Cerebellar nuclear complex (tissue), 1 donor: ENCODE data around the gene BMP2.

Experiments
- DNase-seq, 2 experiments: peaks; one replicate each; lab custom pipeline; 2025; lab: John Stamatoyannopoulos, UW

Gene BMP2

DNA sequence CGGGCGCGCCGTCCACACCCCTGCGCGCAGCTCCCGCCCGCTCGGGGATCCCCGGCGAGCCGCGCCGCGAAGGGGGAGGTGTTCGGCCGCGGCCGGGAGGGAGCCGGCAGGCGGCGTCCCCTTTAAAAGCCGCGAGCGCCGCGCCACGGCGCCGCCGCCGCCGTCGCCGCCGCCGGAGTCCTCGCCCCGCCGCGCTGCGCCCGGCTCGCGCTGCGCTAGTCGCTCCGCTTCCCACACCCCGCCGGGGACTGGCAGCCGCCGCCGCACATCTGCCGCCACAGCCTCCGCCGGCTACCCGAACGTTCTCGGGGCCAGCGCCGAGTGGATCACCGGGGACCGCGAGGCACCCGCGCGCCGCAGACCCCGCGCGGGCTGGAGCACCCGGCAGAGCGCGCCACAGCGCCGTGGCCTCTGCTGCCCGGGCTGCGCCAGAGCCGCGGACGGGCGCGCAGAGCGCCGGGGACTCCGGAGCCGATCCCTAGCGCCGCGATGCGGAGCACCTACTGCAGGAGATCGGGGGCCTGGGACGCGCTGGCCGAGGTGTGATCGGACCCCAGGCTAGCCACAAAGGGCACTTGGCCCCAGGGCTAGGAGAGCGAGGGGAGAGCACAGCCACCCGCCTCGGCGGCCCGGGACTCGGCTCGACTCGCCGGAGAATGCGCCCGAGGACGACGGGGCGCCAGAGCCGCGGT lies at the start of gene BMP2:
Gene BMP2 (plus strand): TSS at position 151 of the 692 bp plus-strand sequence. CDS start 2,441 bp downstream, outside the sequence.
- DNase-seq, result no peak

DNA sequence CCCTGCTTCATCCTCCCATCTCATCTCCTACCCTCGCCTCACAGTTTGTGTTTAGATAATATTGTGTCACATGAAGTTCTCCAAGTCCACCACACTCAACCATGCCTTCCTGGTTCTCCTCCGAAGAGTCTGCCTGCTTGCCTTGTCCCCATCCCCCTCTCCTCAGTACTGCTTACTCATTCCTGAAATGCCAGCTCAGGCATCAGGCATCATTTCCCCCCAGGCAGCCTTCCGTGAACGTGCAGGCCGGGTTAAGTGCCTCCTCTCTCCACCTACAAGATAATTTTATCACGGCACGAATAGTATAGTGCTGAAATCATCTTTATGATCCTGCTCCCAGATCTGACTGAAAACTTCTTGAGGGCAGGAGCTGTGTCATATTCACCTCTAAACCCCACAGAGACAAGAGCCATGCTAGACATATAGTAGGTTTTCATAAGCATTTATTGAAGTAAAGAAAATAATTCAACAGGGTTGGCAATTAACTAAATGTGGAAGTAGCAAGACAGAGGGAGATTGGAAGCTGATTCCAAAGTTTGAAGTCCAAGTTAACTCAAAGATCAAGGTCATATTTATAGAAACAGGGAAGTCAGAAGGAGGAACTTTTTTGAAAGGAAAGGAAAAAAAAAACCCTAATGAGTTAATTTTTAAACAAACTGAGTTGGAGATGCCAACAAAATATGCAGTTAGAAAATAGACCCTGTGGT lies 48.7 kb upstream of the BMP2 start:
- DNase-seq, result no peak

DNA sequence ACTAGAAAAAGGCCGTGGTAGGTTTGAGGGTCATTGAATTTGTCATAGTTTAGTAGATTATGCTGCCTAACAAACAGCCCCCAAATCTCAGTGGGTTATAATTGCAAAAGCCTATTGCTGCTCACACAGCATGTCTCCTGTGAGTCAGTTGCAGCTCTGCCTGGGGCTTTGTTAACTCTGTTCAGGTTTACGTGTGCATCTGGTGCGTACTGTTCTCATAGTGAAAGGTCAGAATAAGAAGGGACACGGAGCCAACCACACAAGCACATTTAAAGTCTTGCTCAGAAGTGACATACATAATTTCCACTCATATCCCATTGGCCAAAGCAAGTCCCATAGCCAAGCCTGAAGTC lies 48.1 kb upstream of the BMP2 start:
- no peak for DNase-seq

DNA sequence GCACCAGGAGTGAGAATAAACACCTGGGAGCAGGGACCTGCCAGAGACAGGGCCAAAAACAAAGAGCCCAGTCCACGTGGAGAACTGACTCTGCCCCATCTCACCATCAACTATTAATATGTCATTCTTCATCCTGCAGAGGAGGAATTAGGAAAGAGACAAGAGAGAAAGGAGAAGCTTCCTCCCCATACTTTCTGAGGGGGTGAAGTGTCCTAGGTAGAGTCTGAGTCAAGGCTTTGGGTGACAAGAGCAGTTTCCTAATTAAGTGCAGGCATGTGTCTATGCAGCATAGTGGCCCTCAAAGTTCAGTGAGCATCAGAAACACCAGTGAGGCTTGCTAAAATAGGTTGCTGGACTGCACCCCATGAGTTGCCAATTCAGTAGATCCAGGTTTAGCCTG lies 40.7 kb upstream of the BMP2 start:
- DNase-seq, result no peak

DNA sequence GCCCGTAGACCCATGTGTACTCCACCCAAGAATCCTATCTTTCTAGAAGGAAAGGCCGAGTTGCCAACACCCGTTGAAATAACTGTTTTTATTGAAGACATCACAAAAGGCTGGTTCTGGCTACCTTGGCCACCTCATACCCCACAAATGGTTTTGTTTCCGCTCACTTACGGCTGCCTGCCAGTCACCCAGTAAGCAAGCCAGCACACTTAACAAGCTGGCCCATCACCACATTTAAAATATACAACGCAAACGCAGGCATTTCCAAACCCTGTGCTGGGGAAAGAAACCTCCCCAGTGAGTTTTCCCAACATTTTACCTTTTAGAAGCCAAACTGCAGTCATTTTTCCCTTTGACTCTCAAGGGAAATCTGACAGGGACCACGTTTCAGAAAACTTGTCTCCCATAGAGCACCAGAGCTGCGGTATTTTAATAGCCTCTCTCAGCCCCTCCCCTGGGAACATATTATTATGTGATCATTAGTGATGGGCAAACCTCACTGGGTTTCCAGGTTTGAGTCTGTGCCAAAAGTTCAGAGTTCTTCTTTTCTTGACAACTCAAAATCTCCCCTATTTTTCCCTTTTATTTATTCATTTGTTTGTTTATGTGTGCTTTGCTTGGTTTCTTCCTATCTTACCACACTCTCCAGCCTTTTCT lies 36.7 kb upstream of the BMP2 start:
- no peak for DNase-seq

DNA sequence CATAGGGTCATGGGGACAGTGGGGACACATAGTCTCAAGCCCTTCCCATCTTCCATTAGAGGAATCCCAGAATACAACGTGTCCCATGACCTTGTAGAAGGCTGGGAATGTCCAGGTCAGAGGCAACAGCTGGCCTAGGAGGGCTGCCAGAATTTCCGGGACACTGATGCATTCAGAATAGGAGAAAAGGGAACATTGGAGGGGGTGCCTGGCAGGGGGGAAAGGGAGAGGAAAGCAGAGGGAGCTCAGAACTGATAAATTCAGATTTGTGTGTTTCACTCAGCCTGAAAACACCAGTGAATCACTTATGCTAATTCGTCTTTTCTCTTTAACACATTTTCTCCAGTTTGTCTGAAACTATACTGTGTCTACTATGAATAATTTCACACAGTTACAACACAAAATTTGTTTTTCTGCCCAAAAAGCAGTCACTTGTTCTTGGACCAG lies 35.5 kb upstream of the BMP2 start:
- DNase-seq, result no peak

DNA sequence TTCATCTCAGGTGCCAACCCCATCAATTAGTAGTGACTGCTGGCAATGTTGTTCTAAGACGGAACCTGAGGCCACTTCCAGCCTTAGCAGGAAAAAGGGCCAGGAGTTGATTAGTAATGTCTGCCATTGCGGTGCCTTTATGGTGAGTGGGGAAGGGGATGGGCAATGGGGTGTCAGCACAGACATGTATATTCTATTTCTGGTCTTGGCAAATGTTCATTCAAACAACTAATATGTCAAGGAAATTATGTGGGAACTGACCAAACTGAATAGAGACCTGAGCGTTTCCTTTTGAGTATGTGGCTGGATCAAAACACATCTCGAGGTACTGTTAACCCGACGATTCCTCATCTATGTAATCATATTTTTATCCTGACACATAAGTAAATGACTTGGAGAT lies 34.6 kb upstream of the BMP2 start:
- no peak for DNase-seq

DNA sequence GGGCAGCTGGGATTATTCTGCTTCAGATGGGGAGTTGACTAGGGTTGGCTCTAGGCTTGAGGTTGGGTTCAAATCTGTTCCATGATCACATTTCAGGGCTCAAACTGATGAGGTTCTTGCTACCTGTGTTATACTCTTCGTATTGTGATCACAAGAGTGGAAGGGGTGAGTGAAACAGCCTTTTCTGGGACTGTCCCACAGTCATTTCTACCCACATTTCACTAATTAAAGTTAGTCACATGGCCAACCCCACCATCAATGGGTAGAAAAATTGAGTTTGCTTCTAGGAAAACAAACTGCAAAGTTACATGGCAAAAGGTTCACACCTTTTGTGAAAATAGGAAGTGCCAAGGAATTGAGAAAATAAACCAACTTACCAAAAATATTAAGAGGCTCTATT lies 33.5 kb upstream of the BMP2 start:
- no peak for DNase-seq

DNA sequence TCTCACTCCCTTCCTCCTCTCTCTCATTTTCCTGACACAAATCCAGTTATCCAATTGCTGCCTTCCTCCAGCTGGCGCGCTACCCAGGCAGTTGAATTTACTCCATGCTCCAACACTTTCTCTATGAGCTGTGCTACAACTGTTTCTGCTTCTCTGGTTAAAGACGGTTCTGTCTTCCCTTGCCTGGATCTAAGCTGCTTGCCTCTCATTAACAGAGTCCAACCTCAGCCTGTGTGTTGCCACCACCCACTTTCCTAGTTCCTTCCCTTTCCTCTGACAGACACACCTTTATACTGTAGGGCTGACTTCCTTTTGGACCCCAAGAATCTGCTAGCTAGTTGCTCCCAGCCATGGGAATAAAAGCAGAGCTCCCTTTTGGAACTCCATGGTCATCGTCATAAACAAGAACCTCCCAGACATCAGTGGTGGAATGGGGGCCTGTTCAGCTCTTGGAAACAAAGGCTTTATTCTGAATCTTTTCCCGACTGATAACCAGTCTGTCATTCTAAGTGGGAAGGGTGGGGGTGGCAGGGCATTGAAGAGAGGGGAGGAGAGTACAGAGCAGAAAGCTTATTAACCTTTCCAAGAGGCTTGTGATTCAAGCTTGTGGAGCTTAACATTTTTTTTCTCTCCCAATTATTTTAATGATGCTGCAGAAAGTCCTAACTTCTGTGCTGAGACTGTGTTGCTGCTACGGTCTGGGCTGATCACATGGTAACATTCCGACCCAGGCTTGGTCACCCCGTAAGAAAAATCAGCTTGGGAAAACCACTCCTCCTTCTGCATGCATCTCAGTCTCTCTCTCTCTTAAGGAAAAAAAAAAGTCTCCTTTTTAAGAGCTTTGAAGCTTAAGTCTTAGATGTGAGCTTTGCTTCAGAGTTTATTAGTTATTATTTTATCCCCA lies 31.3 kb upstream of the BMP2 start:
- no peak for DNase-seq

DNA sequence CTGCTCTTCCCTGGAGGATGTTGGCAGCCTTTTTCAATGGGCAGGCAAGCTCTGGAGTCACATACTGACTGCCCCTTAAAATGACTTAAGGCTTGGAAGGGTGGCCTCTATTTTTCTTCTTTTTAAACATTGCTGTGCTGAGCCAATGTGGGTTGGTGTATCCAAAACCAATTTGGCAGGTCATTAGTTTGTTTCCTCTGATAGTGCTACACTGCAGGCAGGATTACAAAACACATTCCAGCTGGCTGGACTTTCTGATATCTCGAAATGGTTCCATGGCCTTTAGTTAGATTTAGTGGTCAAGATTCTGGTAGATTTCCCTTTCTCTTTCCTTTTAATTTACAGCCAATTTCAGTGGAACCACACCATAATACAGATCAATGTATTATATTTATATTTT lies 28.1 kb upstream of the BMP2 start:
- DNase-seq, result no peak

DNA sequence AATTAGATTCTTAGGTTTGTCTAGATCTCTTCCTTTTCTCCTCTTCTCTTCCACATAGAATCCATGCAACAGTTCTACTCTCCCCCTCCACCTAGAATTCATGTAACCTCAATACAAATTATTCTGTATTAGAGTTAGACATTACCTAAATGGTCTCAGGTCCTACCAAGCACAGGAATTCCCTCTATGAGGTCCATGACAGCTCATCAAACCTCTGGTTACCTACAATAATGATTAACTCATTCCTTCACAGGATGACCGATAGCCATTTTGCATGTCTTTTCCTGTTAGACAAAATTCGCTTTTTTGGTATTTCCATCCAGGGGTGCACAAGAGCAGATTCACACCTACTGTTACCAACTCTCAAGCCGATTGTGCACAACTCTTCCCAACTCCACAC lies 27.4 kb upstream of the BMP2 start:
- DNase-seq, result no peak

DNA sequence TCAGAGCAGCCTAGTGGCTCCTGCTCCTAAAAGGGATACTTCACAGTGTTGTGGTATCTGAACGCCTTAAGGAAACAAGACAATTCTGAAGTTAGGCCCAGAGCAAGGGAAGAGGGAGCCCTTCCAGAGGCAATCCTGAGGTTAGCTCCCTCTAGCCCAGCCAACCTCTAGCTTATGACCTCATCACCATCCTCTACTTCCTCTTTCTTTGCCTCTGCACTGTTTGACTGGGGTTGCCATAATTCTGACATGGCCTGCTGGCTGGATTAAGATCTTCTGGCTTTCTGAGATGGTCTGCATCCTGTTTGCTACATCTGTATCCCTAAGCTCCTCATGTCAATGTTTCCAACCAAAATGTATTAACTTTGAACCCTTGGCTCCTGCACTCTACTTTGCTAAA lies 23.3 kb upstream of the BMP2 start:
- DNase-seq, result no peak

DNA sequence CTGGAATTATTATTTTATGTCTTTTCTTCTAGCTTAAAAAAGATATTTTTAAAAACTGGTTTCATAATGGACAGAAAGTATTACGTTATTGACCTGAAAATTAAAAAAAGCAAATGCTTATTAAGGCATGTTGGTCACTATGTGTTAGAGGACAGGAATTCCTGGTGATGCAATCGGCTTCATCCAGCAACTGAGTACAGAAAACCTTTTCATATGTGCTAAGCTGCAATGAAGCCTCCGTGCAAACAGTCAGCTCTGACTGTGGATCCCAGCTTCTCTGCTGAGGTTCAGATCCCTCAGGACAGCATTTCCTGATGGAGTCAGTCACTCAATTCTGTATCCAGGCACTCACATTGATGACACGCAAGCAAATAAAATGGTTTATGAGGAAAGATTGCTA lies 22.7 kb upstream of the BMP2 start:
- DNase-seq, result no peak

DNA sequence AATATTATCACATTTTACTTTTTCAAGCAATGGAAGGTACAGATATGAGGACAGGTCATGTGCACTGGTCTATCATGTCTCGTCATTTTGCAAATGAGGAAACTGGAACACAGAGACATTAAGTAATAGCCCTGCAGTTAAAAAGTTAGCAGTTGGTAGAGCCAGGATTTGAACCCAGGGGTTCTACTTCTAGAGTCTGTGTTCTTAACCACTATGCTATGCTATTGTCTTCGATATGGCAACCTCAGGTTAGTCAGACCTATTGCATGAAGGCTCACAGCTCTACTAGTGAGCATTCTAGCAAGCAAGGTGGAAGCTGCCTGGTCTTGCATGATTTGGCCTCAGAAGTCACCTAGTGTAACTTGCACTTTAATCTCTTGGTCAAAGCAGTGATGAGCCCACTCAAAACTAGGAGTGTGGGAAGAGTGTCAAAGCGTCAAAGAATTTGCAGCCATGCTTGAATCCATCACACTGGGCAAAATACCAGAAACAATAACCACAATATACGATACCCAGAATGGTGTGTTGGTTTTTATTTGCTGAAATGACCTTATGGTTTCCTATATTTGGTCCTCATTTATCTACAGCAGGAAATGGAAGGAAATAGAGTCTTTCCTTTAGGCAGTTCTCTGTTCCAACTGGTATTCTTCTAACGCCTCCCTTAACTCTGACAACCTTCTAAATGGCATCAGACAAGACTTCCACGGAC lies 20.4 kb upstream of the BMP2 start:
- DNase-seq, result no peak

DNA sequence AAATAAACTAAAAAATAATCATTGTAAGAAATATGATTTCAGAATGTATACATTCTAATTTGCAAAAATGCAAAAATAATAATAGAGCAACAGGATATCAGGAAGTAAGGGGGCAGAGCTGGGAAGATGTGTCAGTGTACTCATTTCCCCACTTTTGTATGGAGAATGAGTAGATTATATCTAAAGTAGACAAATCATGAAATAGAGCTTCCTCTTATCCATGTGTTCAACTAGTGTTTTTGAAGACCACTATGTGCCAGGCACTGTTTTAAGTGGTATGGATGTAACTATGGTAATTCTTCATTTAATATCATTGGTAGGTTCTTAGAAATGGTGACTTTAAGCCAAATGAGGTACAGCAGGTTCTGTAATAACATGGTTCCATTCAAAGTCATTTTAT lies 17.0 kb upstream of the BMP2 start:
- no peak for DNase-seq

DNA sequence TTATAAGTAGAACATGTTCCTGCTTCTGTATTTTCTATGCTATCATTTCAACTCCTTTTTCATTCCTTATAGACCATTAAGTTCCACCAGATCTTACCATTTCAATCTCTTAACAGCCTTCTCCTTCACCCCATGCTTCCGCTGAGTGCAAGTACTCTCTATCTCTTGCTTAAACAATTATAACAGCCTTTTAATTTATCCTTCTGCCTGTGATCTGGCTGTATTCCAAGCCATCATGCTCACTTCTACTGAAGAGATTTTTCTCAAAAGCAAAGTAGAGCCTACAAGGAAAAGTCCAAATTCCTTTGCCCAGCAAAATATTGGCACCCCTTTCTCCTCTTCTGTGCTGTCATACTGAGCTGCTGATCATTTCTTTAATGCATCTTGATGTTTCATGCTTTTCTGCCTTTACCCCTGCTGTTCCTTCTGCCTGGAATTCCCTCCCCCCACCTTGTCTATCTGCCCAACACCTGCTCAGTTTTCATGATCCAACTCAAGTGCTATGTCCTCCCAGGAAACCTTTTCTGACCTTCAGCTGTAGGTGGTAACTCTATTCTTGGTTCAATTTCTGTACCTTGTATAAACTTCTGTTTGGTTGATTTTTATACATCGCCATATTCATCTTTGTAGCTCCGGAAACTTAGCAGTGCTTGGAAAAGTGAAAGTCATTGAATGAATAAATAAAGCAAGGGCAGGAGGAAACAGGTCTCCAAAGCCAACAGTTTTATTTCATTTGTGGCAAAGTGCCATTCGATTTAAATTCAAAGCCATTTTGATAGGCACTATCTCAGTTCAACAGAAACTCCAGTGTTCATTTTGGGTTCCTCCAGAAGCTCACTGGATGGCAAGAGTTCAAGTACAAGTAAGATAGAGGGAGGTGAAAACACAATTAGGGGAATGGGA lies 10.5 kb upstream of the BMP2 start:
- no peak for DNase-seq

DNA sequence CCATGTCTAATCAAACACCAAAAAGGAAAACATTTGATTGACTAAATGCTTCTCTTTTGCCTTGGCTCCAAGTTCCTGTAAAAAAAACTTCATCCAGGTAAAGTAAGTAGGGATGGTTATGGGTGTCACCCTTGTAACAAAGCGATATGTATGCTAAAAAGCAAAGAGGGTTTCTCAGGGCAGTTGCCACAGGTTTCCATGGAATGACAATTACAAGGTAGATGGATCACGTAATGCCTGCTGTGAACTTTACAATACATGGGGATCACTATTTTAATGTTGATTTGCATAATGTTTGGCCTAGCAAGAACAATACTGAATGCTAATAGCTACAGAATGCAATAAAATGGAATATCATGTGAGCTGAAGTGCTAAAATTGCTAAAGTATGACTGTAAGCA lies 2.9 kb upstream of the BMP2 start:
- no peak for DNase-seq

DNA sequence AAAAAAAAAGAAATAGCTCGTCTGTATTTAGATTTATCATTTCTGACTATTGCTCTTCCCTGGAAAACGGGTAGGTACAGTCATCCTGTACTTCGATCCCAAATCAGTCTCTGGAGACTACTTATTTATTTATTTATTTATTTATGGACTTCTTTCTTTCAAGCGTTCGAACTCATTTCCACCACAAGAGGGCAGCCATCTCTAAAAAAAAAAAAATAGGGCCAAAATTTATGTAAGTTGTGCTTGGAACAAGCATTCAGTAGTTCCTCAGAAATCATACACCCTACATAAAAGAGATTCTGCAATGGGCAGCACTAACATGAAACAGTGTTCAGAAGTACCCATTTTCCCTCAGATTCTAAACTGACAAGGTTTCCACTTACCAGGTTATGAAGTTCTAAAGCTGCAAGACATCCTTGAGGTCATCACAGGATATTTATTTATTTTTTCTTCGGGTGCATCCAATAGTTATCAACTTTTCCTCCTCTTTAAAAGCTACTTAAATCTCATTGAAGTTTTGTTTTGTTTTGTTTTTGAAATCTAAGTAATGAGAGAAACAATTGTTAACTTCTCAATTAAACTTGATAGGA lies 1.9 kb upstream of the BMP2 start:
- DNase-seq, result no peak

DNA sequence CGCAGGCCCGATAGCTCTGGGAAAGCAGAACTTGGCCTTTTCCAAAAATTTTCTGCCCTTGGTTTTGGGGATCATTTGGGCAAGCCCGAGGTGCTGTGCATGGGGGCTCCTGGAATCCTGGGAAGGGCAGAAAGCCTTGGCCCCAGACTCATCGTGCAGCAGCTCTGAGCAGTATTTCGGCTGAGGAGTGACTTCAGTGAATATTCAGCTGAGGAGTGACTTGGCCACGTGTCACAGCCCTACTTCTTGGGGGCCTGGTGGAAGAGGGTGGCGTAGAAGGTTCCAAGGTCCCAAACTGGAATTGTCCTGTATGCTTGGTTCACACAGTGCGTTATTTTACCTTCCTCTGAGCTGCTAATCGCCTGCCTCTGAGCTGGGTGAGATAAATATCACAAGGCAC lies 1.1 kb upstream of the BMP2 start:
- DNase-seq, result no peak

DNA sequence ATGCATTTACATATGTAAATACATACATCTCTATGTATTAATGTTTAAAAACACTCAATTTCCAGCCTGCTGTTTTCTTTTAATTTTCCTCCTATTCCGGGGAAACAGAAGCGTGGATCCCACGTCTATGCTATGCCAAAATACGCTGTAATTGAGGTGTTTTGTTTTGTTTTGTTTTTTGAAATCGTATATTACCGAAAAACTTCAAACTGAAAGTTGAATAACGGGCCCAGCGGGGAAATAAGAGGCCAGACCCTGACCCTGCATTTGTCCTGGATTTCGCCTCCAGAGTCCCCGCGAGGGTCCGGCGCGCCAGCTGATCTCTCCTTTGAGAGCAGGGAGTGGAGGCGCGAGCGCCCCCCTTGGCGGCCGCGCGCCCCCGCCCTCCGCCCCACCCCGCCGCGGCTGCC lies 355 bp upstream of the BMP2 start:
- DNase-seq, result no peak
